ENCODE data around the gene CHRM4.

The CHRM4 gene

GRCh38 chr11:46389450-46390330 lies 1.9 kb downstream of the CHRM4 start:
- Histone ChIP-seq H3K9me3 (ENCODE audit: control insufficient read depth in 5 of 5, low read length in 5 of 5) (no peaks in the 10 kb centered on the region), H3K9ac (ENCODE audit: low read length in 5 of 5) (no peak overlapping the region), H3K27ac (ENCODE audit: low read depth, low read length) (no peak overlapping the region), H3K27me3 (ENCODE audit: control insufficient read depth in 5 of 5, insufficient read depth in 4 of 5, low read length in 5 of 5) (peaks cover 28 to 53% (median 43%) of the 10 kb centered on the region in 5 donors), H3K4me1 (ENCODE audit: control insufficient read depth in 5 of 5, insufficient read depth in 5 of 5, low read length in 5 of 5) (peaks cover 0 to 42% (median 35%) of the 10 kb centered on the region in 5 donors), H3K4me3 (ENCODE audit: low read depth in 1 of 5, low read length in 5 of 5) (peak overlapping the region in 4 of 5 donors; percentile 51 to 72 (median 63)), H3K36me3 (ENCODE audit: control insufficient read depth in 5 of 5, insufficient read depth in 5 of 5, low read length in 5 of 5) (no peaks in the 10 kb centered on the region)

DNA sequence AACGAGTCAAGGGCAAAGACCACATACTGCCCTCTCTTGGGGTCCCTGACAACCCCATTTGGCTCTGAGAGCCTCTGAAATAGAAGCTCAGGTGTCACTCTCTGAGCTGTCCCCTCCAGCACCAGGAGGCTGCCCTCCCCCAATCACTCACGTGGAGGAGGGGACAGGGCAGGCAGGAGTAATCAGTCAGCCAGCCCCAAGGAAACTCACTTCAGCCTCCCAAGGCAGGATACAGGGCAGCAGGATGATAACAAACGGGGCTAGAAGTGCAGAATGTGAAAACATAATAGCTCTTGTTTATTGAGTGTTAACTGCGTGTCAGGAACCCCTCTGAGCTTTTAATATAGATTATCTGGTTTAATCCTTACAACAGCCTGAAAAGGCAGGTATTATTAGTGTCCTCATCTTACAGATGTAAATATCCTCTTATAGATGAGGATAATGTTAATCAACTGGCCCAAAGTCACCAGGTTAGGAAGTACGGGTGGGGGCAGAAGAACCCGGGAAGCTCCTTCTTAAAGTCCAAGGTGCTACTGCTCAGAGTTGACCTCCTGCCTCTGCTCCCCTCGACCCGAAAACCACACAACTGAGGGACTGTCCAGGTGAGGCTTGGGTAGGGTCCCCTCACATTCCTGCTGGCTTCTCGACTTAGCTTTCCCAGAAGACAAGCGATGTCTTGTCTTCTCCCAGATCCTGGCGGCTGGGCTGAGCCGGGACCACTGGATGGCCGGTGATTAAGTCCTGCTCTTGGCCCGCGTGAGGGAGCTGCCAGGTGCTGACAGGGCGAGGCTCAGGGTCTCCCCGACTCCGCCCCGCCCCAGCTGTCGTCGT lies 2.7 kb downstream of the CHRM4 start:
- Histone ChIP-seq H3K36me3 (ENCODE audit: control insufficient read depth in 5 of 5, insufficient read depth in 5 of 5, low read length in 5 of 5) (no peaks in the 10 kb centered on the region), H3K9ac (ENCODE audit: low read length in 5 of 5) (no peak overlapping the region), H3K9me3 (ENCODE audit: control insufficient read depth in 5 of 5, low read length in 5 of 5) (no peaks in the 10 kb centered on the region), H3K27me3 (ENCODE audit: control insufficient read depth in 5 of 5, insufficient read depth in 4 of 5, low read length in 5 of 5) (peaks cover 28 to 56% (median 43%) of the 10 kb centered on the region in 5 donors), H3K27ac (ENCODE audit: low read depth, low read length) (no peak overlapping the region), H3K4me3 (ENCODE audit: low read depth in 1 of 5, low read length in 5 of 5) (peak overlapping the region in 1 of 5 donors; percentile 72), H3K4me1 (ENCODE audit: control insufficient read depth in 5 of 5, insufficient read depth in 5 of 5, low read length in 5 of 5) (peaks cover 0 to 42% (median 35%) of the 10 kb centered on the region in 5 donors)

- Histone ChIP-seq H3K27ac (ENCODE audit: low read depth, low read length) (no peak overlapping the region), H3K27me3 (ENCODE audit: control insufficient read depth in 5 of 5, insufficient read depth in 4 of 5, low read length in 5 of 5) (peaks cover 28 to 57% (median 43%) of the 10 kb centered on the region in 5 donors), H3K9ac (ENCODE audit: low read length in 5 of 5) (no peak overlapping the region), H3K4me3 (ENCODE audit: low read depth in 1 of 5, low read length in 5 of 5) (no peak overlapping the region), H3K4me1 (ENCODE audit: control insufficient read depth in 5 of 5, insufficient read depth in 5 of 5, low read length in 5 of 5) (peaks cover 0 to 40% (median 34%) of the 10 kb centered on the region in 5 donors), H3K9me3 (ENCODE audit: control insufficient read depth in 5 of 5, low read length in 5 of 5) (no peaks in the 10 kb centered on the region), H3K36me3 (ENCODE audit: control insufficient read depth in 5 of 5, insufficient read depth in 5 of 5, low read length in 5 of 5) (no peaks in the 10 kb centered on the region)
Observed at GRCh38 chr11:46387919-46388618, 3.5 kb downstream of the CHRM4 start.

DNA sequence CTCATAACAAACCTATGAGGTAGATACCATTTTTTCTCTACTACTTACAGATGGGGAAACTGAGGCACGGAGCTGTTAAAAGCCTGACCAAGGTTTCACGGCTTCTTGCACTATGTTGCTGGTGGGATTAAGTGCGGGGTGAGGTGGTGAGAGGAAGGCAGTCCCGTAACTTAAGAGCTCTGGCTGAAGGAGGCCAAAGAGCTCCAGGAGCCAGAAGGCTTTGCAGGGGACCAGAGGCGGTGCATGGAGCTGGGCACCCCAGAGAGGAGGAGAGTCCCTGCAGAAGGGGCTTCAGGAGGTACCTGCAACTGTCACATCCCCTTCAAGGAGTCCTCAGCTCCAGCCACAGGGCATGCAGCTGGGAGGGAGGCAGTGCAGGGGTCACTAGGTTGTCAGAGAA lies 4.1 kb downstream of the CHRM4 start:
- H3K4me1 ChIP-seq (ENCODE audit: control insufficient read depth in 5 of 5, insufficient read depth in 5 of 5, low read length in 5 of 5): peaks cover 0 to 38% (median 31%) of the 10 kb centered on the region in 5 donors
- no peak overlapping the region for H3K27ac ChIP-seq (ENCODE audit: low read depth, low read length)
- H3K27me3 ChIP-seq (ENCODE audit: control insufficient read depth in 5 of 5, insufficient read depth in 4 of 5, low read length in 5 of 5): peaks cover 30 to 59% (median 44%) of the 10 kb centered on the region in 5 donors
- no peaks in the 10 kb centered on the region for H3K9me3 ChIP-seq (ENCODE audit: control insufficient read depth in 5 of 5, low read length in 5 of 5)
- H3K9ac ChIP-seq (ENCODE audit: low read length in 5 of 5): no peak overlapping the region
- no peak overlapping the region for H3K4me3 ChIP-seq (ENCODE audit: low read depth in 1 of 5, low read length in 5 of 5)
- H3K36me3 ChIP-seq (ENCODE audit: control insufficient read depth in 5 of 5, insufficient read depth in 5 of 5, low read length in 5 of 5): no peaks in the 10 kb centered on the region

DNA sequence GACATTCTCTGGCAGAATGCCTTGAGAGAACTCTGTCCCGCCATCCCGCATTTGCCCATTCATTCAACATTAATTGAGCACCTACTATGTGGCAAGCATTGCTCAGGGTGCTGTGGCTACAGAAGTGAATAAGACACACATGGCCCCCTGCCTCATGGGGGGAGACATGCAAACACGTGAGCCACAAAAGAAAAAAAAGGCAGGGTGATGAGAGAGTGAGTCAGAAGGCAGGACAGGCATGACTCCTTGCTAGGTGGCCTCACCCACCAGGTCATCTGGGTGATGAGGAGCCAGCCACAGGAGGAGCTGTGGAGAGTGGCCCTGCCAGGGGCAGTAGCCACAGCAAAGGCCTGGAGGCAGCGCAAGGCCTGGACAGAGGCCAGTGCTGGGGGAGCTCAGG lies 4.9 kb downstream of the CHRM4 start:
- Histone ChIP-seq H3K9me3 (ENCODE audit: control insufficient read depth in 5 of 5, low read length in 5 of 5) (no peaks in the 10 kb centered on the region), H3K36me3 (ENCODE audit: control insufficient read depth in 5 of 5, insufficient read depth in 5 of 5, low read length in 5 of 5) (no peaks in the 10 kb centered on the region), H3K27me3 (ENCODE audit: control insufficient read depth in 5 of 5, insufficient read depth in 4 of 5, low read length in 5 of 5) (peaks cover 36 to 64% (median 51%) of the 10 kb centered on the region in 5 donors), H3K27ac (ENCODE audit: low read depth, low read length) (no peak overlapping the region), H3K4me1 (ENCODE audit: control insufficient read depth in 5 of 5, insufficient read depth in 5 of 5, low read length in 5 of 5) (peaks cover 0 to 38% (median 33%) of the 10 kb centered on the region in 5 donors), H3K4me3 (ENCODE audit: low read depth in 1 of 5, low read length in 5 of 5) (no peak overlapping the region), H3K9ac (ENCODE audit: low read length in 5 of 5) (no peak overlapping the region)

DNA sequence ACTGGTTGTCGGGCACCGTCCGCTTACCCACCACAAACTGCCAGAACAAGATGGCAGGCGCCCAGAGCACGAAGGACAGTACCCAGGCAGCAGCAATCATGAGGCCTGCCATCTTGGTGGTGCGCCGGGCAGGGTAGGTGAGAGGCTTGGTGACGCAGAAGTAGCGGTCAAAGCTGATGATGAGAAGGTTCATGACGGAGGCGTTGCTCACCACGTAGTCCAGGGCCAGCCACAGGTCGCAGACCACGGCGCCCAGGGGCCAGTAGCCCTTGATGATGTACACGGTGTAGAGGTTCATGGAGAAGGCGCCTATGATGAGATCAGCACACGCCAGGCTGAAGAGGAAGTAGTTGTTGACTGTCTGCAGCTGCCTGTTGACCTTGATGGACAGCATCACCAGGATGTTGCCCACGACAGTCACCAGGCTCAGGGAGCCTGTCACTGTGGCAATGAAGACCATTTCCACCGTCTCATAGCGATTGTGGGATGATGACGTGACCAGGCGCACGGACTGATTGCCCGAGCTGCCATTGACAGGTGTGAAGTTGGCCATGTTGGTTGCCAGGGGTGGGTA lies 5.5 kb downstream of the CHRM4 start:
- H3K4me1 ChIP-seq (ENCODE audit: control insufficient read depth in 5 of 5, insufficient read depth in 5 of 5, low read length in 5 of 5): peaks cover 0 to 37% (median 30%) of the 10 kb centered on the region in 5 donors
- no peaks in the 10 kb centered on the region for H3K36me3 ChIP-seq (ENCODE audit: control insufficient read depth in 5 of 5, insufficient read depth in 5 of 5, low read length in 5 of 5)
- no peaks in the 10 kb centered on the region for H3K9me3 ChIP-seq (ENCODE audit: control insufficient read depth in 5 of 5, low read length in 5 of 5)
- H3K27me3 ChIP-seq (ENCODE audit: control insufficient read depth in 5 of 5, insufficient read depth in 4 of 5, low read length in 5 of 5): peaks cover 36 to 64% (median 51%) of the 10 kb centered on the region in 5 donors
- H3K9ac ChIP-seq (ENCODE audit: low read length in 5 of 5): no peak overlapping the region
- H3K27ac ChIP-seq (ENCODE audit: low read depth, low read length): no peak overlapping the region
- no peak overlapping the region for H3K4me3 ChIP-seq (ENCODE audit: low read depth in 1 of 5, low read length in 5 of 5)

DNA sequence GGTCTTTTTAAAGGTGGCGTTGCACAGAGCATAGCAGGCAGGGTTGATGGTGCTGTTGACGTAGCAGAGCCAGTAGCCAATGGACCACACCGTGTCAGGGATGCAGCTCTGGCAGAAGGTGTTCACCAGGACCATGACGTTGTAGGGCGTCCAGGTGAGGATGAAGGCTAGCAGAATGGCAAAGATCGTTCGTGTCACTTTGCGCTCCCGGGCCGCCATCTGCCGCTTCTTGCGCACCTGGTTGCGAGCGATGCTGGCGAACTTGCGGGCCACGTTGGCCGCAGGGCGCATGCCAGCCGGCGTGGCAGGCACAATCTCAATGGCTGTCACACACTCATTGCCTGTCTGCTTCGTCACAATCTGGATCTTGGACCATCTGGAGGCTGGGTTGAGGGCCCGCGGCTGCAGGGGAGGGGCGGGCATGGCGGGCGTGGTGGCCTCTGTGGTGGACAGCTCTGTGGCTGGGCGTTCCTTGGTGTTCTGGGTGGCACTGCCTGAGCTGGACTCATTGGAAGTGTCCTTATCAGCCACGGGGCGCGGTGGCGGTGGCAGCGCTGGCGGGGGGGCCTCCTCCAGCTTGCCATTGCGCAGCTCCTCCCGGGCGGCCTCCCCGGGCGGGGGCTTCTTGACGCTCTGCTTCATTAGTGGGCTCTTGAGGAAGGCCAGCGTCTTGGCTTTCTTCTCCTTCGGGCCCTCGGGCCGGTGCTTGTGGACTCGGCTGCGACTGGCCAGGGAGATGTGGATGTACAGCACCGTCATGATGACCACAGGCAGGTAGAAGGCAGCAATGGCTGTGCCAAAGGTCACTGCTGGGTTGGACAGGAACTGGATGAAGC lies 6.2 kb downstream of the CHRM4 start:
- H3K9me3 ChIP-seq (ENCODE audit: control insufficient read depth in 5 of 5, low read length in 5 of 5): no peaks in the 10 kb centered on the region
- no peak overlapping the region for H3K9ac ChIP-seq (ENCODE audit: low read length in 5 of 5)
- no peak overlapping the region for H3K27ac ChIP-seq (ENCODE audit: low read depth, low read length)
- H3K36me3 ChIP-seq (ENCODE audit: control insufficient read depth in 5 of 5, insufficient read depth in 5 of 5, low read length in 5 of 5): no peaks in the 10 kb centered on the region
- peaks cover 0 to 36% (median 30%) of the 10 kb centered on the region in 5 donors for H3K4me1 ChIP-seq (ENCODE audit: control insufficient read depth in 5 of 5, insufficient read depth in 5 of 5, low read length in 5 of 5)
- no peak overlapping the region for H3K4me3 ChIP-seq (ENCODE audit: low read depth in 1 of 5, low read length in 5 of 5)
- peaks cover 31 to 59% (median 46%) of the 10 kb centered on the region in 5 donors for H3K27me3 ChIP-seq (ENCODE audit: control insufficient read depth in 5 of 5, insufficient read depth in 4 of 5, low read length in 5 of 5)

DNA sequence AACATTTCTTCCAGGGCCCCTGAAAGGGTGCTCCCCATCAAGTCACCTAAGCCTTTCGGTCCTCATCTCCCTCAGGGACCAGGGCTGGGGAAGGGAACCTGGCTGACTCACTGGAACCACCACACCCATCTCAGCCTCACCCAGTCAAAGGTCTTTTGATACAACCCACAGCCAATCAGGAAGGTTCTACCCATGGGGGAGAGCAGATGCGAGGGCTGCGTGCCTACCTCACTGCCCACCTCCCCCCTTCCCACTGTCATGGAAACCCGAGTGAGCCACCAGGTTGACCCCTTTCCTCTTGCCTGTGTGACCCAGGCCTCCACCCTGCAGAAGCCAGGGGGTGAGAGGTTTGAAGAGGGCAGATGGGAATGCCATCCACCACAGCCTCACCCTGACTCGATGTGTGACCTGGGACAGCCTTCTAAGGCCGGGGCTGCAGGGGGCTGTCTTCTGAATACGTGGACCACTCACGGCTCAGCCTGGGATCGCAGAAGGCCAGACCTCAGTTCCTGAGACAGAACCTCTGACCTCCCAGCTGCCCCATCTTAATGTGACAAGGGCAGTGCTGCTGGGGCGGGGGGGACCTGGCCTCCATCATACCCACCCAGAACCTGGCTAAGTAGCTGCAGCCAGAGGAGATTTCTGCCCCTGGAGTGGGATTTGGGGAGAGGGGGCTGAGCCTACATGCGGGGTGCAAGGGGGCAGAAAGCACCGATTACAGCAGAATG lies 7.4 kb downstream of the CHRM4 start:
- Histone ChIP-seq H3K9me3 (ENCODE audit: control insufficient read depth in 5 of 5, low read length in 5 of 5) (no peaks in the 10 kb centered on the region), H3K36me3 (ENCODE audit: control insufficient read depth in 5 of 5, insufficient read depth in 5 of 5, low read length in 5 of 5) (no peaks in the 10 kb centered on the region), H3K9ac (ENCODE audit: low read length in 5 of 5) (no peak overlapping the region), H3K4me1 (ENCODE audit: control insufficient read depth in 5 of 5, insufficient read depth in 5 of 5, low read length in 5 of 5) (peaks cover 0 to 27% (median 19%) of the 10 kb centered on the region in 5 donors), H3K4me3 (ENCODE audit: low read depth in 1 of 5, low read length in 5 of 5) (no peak overlapping the region), H3K27me3 (ENCODE audit: control insufficient read depth in 5 of 5, insufficient read depth in 4 of 5, low read length in 5 of 5) (peaks cover 22 to 48% (median 36%) of the 10 kb centered on the region in 5 donors), H3K27ac (ENCODE audit: low read depth, low read length) (no peak overlapping the region)

All from subcutaneous abdominal adipose tissue (tissue), 5 donors.